ENCODE data around the gene AKIRIN2. TPM values are rescaled to one million over a fixed set of nuclear protein-coding genes. Genes with fewer than 3 reads are reported as not detected.

AKIRIN2 gene
- polyA plus RNA-seq, 4 donors, result 62.5 to 68.4 (median 63.6) TPM

- DNase-seq (ENCODE audit: low read depth in 4 of 4, low spot score in 2 of 4), result no peak
Observed at GRCh38 chr6:87660226-87660911, 41.7 kb downstream of the AKIRIN2 start.

DNA sequence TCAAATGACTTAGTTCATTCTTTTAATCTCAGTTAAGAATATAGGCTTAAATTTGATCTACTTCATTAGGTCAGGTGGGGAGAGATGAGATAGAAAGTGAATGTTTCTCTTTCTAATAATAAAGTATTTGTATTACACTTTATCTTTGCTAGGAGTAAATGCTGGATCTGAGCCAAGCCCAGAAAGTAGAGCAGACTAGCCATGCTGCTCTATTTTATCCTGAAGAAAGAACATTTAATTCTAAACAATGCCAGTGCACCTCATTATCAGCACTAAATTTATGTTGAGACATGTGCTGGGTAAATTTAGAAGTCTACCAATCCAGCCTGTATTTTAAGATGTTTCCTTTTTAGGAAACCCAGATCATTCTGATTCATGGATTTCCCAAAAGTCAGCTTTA, 43.5 kb downstream of the AKIRIN2 start:
- DNase-seq (ENCODE audit: low read depth in 4 of 4, low spot score in 2 of 4), result no peak

- no peak for DNase-seq (ENCODE audit: low read depth in 4 of 4, low spot score in 2 of 4)
Observed at GRCh38 chr6:87656857-87657256, 45.2 kb downstream of the AKIRIN2 start.

DNA sequence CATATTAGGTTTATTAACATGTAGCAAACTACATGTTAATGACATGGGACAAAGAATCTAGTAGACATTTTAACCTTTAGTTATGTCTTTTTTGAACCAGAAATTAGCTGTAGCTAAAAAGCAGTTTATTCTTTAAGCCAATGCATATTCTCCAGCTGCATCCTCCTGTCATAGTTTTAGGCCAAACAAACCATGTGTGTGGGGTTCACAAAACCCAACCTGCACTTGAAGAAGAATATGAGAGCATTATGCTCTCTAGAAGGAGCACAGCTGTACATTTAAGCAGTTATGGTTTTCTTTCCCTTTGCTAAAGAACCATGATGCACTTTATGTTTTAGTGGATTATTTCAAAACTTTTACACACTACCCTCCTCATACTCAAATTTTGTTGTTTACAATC, 46.2 kb downstream of the AKIRIN2 start:
- no peak for DNase-seq (ENCODE audit: low read depth in 4 of 4, low spot score in 2 of 4)

DNA sequence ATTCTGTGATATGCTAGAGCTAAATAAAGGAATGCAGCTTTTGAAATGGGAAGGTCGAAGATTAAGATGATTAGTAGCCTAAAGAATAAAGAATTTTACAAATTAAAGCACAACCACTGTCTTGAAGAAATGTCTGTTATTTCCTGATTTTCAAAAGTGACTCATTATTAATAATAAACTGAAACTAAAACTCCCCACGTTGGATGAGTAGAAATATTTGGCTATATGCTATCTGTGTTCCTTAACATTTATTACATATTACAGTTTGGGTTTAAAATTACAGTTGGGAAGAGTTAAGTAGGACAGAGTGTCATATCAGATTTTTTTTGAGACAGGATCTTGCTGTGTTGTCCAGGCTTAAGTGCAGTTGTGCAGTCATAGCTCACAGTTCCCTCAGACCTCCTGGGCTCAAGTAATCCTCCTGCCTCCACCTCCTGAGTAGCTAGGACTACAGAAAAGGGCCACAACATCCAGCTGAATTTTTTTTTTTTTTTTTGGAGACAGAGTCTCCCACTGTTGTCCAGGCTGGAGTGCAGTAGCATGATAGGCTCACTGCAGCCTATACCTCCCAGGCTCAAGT, 47.1 kb downstream of the AKIRIN2 start:
- no peak for DNase-seq (ENCODE audit: low read depth in 4 of 4, low spot score in 2 of 4)

DNA sequence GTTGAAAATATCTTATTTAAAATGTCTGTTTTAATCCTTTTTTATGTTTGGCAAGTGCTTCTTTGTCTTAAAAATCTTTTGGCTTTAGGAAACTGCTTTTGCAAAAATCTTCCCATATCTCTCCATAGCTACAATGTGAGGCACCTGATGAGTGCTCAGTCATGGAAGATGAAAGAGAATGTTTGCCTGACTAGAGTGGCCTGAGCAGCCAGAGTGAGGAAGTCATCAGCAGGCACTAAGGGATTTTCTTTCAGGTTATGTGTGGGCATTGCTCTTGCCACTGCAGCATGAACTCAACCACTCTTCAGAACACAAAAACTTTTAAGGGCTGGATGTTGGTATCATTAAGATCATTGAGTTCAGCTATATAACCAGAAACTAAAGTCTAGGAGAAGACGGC, 47.9 kb downstream of the AKIRIN2 start:
- no peak for DNase-seq (ENCODE audit: low read depth in 4 of 4, low spot score in 2 of 4)

DNA sequence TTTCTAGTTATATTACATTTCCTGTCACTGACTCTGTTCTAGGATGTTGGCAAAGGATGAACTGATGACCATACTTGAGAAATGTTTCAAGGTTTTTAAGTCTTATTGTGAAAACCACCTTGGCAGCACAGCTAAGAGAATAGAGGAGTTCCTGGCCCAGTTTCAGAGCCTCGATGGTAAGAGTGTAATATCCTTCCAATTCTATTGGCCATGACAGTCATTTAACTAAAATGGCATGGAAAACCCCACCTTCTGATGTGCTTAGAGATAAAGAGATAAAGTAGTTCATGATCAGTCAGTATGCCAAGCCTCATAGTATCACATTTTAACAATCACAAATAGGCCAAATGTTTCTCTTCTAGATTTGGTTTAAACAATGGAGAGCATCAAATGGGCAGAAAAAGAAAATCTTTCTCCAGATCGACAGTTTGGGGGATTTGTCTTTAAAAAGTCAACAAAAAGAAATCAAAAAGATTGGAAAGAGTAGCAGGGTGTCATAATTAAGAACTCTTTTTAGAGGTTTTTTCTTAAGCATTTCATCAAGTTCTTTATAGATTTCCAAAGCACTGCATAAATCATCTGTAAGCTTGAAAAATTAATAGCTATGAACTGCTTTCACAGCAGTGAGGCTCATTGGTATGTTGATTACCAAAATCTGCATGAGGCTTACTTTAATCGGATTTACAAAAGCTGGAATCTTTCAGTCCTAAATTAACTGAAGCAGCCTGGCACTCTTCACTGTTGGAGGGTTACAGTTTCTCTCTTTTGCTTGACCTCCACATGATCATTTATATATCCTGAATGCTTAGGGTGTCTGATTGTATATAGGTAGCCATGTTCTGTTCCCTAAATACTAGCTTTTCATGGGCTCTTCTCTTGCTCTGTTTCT, 48.7 kb downstream of the AKIRIN2 start:
- no peak for DNase-seq (ENCODE audit: low read depth in 4 of 4, low spot score in 2 of 4)

DNA sequence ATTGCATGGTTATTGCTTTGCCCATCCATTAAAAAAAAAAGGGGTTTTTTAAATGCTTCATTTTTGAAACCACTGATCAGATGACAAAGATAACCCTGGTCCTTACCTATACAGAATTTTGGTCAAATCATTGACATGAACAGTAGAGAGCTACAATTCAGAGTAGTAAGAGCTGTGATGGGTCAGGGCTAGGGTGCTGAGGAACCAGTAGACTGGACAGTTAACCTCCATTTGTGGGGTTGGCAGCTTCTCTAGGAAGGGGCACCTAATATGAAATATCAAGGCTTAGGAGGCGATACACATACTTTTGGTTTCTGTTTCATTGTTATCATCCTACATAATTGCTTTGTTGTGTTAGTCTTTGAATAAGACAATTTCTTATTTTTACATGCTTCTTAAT, 57.0 kb downstream of the AKIRIN2 start:
- DNase-seq (ENCODE audit: low read depth in 4 of 4, low spot score in 2 of 4), result no peak

DNA sequence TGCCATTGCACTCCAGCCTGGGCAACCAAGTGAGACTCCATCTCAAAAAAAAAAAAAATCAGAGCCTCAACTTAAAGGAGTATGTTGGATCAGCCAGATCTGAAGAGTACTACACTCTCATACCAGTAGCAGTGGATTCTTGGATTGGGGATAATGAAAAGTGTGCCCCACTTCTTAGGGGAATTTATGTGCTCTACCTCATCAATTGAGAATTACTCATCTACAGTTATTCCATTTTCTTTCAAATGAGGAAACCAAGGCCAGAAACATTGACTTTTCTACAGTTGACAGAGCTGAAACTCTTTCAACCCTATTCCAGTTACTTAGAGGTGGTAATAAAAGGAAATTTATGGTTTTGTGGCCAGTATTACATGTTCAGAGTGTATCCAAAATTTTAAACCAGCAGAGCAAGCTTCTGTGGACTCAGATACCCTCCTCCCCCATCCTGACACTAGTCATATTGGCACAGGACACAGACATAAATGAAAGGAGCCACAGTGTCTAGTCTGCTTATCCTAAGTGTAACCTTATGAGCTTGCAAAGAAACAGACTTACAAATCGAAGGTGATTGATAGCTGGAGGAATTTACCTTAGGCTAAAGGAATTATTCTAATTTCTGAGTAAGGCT, 60.9 kb downstream of the AKIRIN2 start:
- DNase-seq (ENCODE audit: low read depth in 4 of 4, low spot score in 2 of 4), result no peak

- DNase-seq (ENCODE audit: low read depth in 4 of 4, low spot score in 2 of 4), result no peak
Observed at GRCh38 chr6:87639373-87639772, 62.7 kb downstream of the AKIRIN2 start.

DNA sequence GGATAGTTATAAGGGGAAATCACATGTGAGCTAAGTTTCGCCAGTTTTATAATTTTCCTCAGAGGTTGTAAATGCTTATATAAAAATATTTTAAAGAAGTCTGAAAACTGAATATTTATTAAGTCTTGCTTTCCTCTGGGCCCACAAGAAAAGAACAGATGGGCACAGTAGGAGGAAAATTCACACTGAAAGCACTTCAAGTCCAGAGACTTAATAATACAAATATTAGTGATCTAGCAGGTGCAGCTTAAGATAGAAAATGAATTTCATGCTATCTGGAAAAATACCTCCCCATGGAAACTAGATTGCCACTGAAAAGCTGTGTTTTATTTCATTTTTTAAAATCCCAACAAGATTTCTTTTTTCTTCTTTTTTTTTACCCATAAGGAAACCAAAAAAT, 64.9 kb downstream of the AKIRIN2 start:
- no peak for DNase-seq (ENCODE audit: low read depth in 4 of 4, low spot score in 2 of 4)

DNA sequence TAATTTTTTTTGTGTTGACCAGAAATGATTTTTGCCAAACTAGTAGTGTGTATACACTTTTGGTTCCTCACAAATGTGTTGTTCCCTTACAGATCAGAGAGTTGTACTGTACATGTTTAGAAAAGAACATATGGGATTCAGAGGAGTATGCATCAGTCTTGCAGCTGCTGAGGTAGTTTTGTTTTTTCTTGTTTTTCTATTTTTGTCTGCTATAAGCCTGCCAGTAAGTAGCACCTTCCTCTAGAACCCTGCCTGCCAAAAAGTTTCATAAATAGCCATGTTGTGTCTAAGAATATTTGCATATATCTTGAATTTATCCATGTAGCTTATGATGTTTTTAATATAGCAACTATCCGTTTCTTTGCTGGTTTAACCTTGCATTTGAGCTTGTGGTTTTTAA, 65.7 kb downstream of the AKIRIN2 start:
- DNase-seq (ENCODE audit: low read depth in 4 of 4, low spot score in 2 of 4), result no peak

DNA sequence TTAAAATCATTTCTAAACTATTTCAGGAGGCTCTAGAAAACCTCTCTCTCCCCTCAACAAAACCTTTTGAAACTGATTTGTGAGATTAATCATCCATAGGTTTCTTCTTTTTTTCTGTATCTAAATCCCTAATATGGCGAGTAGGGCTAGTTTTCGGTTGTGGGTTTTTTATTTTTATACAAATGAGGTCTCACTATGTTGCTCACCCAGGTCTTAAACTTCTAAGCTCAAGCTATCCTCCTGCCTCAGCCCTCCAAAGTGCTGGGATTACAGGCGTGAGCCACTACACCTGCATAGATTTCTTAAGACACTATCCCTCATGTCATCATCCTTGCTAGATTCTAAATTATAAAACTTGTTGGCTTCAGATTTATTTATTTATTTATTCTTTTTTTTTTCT, 68.2 kb downstream of the AKIRIN2 start:
- DNase-seq (ENCODE audit: low read depth in 4 of 4, low spot score in 2 of 4), result no peak

DNA sequence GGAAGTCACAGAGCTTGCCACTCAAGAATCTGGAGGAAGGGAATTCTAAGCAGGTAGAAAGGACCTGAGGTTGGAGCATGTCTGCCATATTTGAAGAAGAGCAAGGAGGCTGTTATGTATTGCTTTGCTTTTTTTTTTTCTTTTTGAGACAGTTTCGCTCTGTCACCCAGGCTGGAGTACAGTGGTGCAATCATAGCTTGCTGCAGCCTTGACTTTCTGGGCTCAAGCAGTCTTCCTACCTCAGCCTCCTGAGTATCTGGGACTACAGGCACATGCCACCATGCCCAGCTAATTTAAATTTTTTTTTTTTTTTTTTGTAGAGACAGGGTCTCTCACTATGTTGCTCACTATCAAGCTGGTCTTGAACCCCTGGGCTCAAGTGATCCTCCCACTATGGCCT, 71.3 kb downstream of the AKIRIN2 start:
- no peak for DNase-seq (ENCODE audit: low read depth in 4 of 4, low spot score in 2 of 4)

GRCh38 chr6:87628881-87629280, 73.2 kb downstream of the AKIRIN2 start:
- no peak for DNase-seq (ENCODE audit: low read depth in 4 of 4, low spot score in 2 of 4)

GRCh38 chr6:87628424-87628823, 73.6 kb downstream of the AKIRIN2 start:
- no peak for DNase-seq (ENCODE audit: low read depth in 4 of 4, low spot score in 2 of 4)

Other genes with a start within 250 kb of the AKIRIN2 start
- gene SLC35A1, start 229.3 kb downstream of the AKIRIN2 start, polyA plus RNA-seq (ENCODE audit: insufficient read length in 4 of 4), result 10 to 100 TPM; 36.4 to 53.7 (median 43.0) TPM
- 10 to 100 TPM; 54.4 to 65.5 (median 57.5) TPM for gene RARS2, start 112.2 kb downstream of the AKIRIN2 start, polyA plus RNA-seq (ENCODE audit: insufficient read length in 4 of 4)
- 10 to 100 TPM; 35.9 to 44.2 (median 38.6) TPM for gene ORC3, start 112.1 kb downstream of the AKIRIN2 start, polyA plus RNA-seq (ENCODE audit: insufficient read length in 4 of 4)

Measured in left renal cortex interstitium (tissue), 4 donors.